NOMO-1 treated with dmso at 0.1 percent for 144 hours (cell line): ENCODE results near the gene ARL4A.
"Not testable (repeated sequence)": the region's sequence is repeated elsewhere in the genome, so short reads cannot be mapped to it uniquely, and the experiment has no call there.

ENCODE experiments used
- DNase-seq: peaks from one replicate; lab custom pipeline; 2025; ENCODE audit not compliant: unreplicated experiment; lab: John Stamatoyannopoulos, UW

Gene ARL4A

DNA sequence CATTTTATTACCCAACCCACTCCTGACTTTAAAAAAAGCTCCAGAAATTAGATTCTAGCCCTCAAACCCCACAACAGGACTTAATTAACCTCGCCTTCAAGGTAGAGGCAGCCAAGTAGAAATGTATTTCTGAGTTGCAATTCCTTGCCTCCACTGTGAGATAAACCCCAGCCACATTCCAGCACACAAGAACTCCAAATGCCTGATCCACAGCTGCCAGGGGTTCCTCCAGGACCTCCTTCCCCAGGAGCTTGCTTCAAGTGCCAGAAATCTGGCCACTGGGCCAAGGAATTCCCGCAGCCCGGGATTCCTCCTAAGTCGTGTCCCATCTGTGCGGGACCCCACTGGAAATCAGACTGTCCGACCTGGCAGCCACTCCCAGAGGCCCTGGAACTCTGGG, 25.9 kb upstream of the ARL4A start:
- no peak for DNase-seq

DNA sequence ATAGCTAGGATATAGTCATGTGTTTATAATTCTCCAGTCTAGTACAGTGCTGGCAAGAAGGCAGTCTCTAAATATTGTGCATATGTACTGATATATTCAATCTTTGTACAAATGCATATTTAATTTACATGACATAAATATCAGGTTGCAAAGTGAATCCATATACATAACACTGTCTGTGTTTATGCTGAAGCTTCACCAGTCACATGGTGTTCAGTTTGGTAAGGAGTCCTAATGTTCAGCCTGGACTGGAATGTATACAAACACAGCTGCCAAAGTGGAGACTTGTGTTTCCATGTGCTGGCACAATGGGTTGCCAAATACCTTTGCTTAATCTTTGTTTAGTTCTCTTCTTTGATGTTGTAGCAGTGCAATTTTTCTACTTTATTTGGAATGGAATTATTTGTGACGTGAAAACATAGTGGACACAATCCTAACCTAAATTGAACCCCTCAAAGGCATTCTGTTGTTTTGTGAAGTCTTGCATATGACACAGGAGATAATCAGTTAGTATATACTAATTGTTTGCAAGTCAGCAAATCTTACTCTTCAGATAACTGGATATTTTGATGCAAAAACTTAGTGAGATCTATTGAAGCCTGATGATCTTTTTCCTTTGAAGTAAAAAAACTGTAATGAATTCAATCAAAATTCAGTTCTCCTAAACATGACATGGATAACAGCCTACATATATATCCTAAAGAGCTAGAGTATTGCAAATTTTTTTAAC, 17.3 kb upstream of the ARL4A start:
- no peak for DNase-seq

DNA sequence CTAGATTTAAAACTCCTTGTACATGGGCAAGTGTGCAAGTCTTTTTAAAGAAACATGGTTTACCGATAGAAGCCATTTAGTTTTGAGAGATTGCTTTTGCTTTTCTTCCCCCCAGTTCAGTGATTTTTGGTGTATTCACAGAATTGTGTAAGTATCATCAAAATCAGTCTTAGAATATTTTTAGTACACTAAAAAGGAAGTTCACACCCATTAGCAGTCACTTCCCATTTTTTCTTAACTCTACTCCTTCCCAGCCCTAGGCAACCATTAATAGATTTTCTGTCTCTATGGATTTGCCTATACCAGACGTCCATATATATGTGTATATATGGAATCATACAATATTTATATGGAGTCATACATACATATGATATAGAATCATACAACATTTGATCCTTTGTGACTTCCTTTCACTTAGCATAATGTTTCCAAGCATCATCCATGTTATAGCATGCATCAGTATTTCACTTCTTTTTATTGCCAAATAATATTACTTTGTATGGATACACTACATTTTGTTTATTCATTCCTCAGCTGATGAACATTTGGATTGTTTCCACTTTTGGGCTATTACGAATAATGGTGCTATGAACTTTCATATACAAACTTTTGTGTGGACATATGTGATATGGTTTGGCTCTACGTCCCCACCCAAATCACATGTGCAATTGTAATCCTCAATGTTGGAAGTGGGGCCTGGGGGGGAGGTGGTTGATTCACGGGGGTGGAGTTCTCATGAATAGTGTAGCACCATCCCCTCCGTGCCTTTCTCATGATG, 16.5 kb upstream of the ARL4A start:
- DNase-seq: peak; percentile 62

DNA sequence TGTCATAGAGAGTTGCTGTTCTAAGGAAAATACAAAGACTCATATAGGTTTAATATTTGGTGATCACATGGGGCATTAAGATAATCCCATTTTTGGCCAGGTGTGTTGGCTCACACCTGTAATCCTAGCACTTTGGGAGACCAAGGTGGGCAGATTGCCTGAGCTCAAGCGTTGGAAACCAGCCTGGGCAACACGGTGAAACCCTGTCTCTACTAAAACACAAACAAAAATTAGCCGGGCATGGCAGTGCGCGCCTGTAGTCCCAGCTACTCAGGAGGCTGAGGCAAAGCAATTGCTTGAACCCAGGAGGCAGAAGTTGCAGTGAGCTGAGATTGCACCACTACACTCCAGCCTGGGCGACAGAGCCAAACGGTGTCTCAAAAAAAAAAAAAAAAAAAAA, 14.0 kb upstream of the ARL4A start:
- not testable (repeated sequence) for DNase-seq

DNA sequence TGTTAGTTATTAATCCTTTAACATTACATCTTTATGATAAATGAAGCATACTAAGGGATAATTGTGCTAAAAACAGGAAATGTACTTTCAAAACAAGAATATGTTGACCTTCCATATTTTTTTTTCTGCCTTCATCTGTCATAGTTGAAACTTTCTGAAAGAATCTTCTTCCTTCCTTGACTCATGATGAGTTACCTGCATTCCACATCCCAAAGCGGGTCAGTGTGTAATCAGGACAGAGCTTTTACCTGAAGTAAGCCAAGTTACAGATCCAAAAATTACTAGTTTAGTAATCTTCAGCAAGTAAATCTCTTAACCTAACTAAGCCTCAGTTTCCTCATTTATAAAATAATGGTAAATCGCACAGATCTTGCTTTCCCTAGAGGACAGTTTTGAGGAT, 13.4 kb upstream of the ARL4A start:
- DNase-seq: no peak

DNA sequence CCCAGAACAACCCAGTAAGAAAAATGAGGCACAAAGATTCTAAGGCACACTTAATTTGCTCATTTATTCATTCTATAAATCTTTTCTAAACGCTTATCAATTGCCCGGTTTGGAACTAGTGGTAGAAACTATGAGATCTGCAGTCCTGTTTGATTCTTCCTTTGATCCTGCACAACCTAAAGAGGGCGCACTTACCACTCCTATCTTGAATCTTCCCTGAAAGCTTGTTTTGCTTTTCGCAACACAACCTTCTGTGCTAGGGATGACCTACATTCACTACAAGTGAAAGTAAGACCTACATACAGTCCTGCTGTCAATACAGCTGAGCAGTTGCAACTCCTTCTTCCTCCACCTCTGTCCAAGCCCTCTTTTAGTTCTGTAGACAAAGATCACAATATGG, 12.6 kb upstream of the ARL4A start:
- DNase-seq: peak; percentile 66

DNA sequence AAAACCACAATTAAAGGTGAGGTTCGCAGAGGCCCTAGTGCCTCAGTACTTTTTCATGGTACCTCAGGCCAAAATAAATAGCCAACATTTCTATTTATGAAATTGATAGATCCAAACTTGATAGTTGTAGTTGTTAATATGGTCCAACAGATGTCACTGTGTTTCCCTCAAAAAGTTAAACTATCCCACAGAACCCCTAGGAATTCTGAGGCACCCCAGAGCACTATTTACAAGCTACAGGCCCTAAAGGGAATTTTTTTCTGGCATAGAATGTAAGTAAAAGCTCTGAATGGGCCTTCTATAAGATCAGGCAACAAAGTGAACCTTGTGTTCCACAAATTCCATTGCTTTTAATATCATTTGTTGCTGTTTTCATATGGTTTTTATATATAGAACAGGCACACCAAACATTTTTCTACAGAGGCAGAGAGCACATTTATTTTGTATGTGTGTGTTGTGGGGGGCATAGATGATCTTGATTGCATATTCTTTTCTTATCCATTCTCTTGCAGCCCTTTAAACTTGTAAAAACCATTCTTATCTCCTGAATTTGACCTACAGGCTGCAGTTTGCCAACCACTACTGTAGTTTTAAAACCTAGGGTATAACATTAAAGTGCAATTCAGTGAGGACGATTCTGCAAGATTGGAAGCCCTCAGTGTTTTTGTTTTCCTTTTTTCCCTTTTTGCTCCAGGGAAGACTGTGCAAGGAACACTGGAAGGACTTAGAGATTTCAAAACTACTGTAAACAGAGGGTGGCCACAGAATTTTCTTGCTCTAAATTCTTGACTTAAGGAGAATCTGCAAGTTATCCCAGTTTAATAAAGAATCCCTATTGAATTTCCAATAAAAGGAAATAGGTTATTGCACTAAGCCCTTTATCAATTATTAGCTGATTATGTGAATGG, 3.5 kb upstream of the ARL4A start:
- no peak for DNase-seq

DNA sequence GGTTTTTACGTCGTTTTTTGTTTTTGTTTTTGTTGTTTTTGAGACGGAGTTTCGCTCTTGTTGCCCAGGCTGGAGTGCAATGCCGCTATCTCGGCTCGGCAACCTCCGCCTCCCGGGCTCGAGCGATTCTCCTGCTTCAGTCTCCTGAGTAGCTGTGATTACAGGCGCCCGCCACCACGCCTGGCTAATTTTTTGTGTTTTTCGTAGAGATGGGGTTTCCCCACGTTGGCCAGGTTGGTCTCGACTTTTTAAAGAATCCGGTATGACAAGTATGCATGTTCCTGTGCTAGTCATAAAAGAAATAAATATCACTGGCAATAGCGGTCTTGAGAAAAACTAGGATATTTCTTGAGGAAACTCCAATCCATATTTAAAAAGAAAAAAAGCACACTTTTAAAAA, 2.7 kb upstream of the ARL4A start:
- DNase-seq: no peak

DNA sequence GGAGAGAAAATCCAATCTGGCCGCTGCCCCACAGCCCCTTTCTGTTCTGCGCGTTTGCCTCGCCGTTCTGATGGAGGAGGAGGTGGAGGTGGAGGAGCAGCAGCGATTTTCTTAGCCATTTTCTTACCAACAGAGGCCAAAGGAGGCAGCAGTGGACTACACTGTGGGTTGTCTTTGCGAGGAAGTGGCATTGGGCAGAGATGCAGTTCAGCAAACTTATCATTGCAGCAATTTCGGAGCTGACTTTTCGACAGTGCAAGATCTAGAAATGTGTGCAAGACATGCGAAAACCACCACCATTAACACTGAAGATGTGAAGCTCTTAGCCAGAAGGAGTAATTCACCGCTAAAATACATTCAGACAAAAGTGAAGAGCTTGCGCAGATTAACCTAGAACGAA, 1.9 kb upstream of the ARL4A start:
- DNase-seq: peak; percentile 59

DNA sequence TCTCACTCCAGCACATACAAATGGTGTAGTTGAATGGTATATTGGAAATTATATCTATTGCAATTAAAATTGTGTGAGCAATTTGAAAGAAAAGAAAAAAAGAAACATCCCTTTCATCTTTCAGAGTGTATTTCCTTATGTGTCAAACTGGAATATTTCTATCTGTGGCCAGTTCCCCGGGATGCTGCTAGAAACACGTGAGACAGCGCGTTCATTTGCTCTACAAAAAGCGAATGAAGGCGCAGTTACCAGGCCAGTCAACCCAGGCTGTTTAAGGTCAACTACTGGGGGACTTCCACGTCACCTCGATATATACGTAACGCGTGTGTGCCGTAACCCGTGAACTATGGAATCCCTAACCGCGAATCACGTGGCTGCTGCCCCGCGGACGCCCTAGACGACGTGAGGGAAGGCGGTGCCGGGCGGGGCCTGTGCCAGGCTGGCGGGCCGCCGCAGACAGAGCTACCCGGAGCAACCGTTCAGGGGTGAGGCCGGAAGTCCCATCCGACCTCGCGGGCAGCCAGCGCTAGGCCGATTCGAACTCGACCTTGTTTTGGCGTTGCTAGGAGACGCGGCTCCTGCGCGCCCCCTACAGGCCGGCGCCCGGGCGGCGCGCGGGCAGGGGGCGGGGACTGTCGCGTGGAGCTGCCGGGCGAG, 1.1 kb upstream of the ARL4A start:
- peak; percentile 97 for DNase-seq

DNA sequence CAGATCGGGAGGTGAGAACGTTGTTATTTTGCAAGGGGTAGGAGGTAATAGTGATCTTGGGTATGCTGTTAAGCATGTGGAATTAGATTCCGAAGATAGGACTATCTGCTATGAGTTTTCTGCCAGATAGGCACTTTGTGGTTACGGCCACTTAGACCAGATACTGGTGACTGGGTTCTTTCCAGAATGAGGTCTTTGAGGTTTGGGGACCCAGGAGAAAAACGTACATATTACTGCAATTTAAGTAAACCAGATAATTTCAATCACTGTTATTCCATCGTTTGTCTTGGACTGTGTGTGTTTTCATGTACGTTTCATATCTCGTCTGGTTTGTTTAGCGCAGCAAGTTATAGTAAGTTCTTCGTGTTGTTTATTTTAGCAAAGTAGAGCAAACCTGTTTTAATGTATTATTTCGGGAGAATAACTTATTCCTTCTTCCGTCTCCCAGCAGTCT, 312 bp downstream of the ARL4A start:
- DNase-seq: no peak

DNA sequence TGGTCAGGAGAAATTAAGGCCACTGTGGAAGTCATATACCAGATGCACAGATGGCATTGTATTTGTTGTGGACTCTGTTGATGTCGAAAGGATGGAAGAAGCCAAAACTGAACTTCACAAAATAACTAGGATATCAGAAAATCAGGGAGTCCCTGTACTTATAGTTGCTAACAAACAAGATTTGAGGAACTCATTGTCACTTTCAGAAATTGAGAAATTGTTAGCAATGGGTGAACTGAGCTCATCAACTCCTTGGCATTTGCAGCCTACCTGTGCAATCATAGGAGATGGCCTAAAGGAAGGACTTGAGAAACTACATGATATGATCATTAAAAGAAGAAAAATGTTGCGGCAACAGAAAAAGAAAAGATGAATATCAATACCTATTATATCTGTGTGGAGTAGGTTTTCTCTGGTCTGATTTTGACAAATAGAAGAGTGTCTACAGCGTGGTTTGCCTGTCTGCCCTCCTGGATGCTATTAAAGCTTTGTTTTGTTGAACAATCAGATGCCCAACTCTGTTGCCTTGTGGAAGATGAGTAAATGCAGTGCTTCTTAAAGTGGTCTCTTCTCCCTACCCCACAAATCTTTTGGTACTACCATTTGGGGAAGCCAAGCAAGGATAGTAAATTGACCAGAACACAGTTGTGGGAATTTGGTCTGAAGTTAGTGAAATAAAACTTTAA, 1.2 kb downstream of the ARL4A start:
- DNase-seq: not testable (repeated sequence)

DNA sequence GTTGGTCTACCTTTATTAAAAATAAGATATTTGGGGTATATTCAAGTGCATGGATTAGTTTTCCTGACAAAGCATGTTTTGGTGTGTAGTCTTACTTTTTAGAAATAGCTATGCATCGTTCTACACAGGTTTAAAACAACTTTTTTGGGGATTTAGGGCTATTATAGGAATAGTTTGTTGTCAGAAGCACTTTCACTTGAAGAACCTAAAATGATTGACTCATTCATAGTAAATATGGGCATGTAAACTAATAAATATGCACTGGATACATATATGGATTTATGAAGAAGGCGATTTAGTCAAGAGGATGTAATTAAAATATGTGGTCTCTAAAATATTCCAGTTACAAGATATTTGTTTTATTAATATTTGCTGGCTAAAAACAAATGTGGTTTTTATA, 2.0 kb downstream of the ARL4A start:
- no peak for DNase-seq

DNA sequence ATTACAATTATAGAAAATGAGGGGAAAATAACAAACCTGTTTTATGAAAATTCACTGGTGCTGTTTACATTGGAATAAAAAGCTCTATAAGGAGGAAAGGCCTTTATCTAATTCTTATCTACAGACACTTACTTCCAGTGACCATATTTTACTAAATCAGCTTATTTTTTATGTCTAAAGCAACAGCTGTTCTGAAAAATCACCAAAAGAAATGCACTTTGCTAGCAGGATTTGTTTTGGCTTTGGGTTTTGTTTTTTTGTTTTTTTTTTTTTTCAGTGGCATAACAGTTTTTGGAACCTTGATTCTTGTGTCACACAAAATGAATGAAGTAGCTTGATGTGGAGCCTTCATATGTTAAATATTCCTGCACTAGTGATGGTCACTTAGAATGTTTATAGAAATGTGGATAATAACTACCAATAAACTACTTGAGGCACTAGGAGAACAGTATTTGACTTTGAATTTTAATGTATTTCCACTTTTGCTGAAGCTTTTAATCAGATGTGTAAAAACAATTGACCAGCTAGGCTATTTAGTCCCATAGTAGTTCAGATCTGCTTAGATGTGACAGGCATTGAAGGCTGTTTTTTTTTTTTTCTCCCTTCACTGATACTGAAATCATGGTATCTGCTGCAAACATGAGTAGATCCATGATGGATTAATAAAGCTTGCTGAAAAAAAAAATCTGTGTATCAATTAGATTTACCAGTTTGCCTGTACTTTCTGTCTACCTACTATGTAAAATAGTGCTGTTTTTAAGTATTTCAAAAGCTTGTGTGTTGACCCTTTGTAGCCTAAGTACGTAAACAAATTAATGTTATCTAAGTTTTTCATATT, 2.8 kb downstream of the ARL4A start:
- DNase-seq: no peak

DNA sequence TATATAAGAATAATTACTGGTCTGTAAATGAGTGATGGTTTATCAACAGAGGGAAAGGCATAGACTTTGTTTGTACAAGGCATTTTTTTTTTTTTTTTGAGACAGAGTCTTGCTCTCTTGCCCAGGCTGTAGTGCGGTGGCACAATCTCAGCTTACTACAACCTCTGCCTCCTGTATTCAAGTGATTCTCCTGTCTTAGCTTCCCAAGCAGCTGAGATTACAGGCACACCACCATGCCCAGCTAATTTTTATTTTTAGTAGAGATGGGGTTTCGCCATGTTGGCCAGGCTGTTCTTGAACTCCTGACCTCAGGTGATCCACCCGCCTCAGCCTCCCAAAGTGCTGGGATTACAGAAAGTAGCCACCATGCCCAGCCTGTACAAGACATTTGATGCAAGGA, 4.0 kb downstream of the ARL4A start:
- DNase-seq: not testable (repeated sequence)

DNA sequence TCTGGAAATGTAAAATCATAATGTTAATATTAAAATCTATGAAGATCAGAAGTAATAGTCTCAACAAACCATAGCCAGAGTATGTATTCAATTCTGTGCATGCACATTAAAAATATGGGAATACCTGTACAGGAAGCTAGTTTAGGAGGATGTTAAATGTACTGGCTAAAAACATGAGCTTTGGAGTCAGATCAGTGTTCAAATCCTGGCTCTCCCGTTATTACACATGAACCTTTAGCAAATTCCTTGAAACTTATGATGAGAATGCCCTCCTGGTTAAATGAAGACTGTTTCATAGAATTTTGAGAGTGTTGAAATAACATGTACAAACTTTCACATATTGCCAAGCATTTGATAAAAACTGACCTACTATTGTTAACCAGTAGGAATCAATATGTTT, 4.6 kb downstream of the ARL4A start:
- no peak for DNase-seq

DNA sequence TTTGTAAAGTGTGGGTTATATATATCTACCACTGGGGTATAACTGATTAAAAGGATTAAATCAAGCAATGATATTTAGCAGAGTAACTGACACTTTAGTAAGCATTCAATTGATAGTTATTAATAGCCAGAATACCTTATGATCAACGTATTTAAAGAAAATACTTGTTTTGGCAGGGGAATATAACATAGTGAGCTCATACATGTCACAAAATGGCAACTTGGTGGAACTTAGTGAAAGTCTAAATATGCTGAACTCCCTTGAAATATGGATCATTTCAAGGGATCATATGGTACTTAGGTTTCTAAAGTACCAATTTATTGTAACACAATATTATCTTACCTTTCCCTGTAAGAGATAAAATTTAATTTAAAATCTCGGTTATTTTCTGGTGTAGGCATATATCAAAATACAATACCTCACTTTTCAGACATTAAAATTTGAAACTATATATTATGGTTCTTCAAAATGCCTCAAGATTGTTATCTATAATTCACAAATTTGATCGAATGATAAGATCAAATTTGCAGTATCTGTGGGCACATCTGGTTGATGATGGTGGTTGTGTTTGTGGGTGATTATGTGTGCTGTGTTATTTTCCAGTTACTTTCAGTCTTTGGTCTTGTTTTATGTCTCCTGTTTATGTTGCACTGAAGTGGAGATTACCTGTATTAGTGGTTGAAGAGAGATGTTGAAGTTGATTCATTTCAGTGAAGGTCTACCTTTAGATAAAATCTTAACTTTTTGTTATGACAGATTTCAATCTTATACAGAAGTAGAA, 5.2 kb downstream of the ARL4A start:
- DNase-seq: no peak

DNA sequence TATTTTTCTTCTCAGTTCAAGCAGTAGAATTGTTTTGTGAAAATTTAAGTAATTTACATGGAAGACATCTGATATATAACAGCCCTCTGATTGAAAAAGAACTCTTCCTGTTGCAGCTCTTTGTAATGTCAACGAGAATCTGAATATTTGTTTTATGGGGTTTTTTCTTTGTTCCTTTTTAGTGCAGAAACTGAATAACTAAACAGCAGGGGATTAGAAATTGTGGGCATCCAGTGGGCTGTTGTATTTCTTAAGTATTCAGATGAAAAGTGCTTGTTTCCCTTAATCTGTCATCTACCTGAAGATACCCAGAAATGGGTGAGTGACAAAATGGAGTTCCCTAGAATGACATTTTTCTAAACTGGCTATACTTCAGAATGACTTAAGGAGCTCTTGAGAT, 7.4 kb downstream of the ARL4A start:
- no peak for DNase-seq

DNA sequence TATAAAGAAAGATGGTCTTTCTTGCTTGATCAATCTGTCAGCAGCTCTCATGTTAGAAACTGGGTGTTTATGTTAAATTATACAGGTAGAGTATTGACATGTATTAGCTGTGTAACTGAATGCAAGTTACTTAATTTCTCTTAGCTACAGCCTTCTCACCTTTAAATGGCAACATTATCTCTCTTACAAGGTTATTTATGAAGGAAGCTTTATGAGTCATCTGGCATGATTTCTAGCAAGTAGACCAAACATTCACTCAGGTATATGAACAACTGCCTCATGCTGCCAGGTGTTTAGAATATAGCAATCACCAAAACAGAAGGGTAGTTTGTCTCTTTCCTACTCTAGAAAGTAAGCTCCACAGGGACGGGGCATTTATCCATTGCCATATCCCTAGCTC, 8.5 kb downstream of the ARL4A start:
- no peak for DNase-seq
